ENCODE data around the gene HNRNPF.
A peak's percentile ranks its signal among the peaks of the same experiment; 100 is the strongest.

HNRNPF gene

DNA sequence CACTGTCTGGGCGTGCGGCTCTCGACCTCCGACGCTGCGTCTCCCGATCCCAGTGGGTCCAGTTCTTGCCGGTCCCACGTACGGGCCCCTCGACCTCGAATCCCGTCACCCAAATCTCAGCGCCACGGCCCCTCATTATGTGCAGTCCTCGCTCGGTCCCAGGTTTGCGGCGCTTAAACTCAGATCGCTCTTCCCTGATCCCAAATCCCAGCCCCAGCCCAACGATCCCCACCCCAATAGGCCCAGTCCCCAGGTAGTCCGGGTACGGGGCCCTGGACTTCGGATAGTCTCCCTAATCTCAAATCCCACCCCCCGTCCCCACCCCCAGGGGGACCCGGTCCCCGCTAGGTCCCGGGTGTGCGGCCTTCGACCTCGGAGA is 666 bp downstream of the HNRNPF start:
- Histone ChIP-seq H3K27ac (ENCODE audit: low read depth, low read length) (peak overlapping the region; percentile 96), H3K9me2 (replicated peaks; ENCODE audit: insufficient read depth, low read length) (no peaks in the 10 kb centered on the region), H3K9ac (ENCODE audit: low read length) (peak overlapping the region; percentile 100), H3K36me3 (ENCODE audit: low read length) (peaks cover 11% of the 10 kb centered on the region), H3K4me2 (ENCODE audit: low read depth, low read length, poor library complexity, severe bottlenecking) (peak overlapping the region; percentile 78), H3K79me2 (ENCODE audit: insufficient read depth, low read length) (peaks cover 60% of the 10 kb centered on the region), H3K4me3 (ENCODE audit: insufficient read depth, low read length, poor library complexity, severe bottlenecking) (peak overlapping the region; percentile 86), H3K27me3 (ENCODE audit: low read length) (no peaks in the 10 kb centered on the region), H3F3A (ENCODE audit: insufficient read depth) (peaks cover 37% of the 10 kb centered on the region), H4K20me1 (ENCODE audit: low read depth, low read length) (peaks cover 12% of the 10 kb centered on the region; the same call in 1 of the 2 replicates), H2AFZ (ENCODE audit: low read depth, low read length, severe bottlenecking) (no peak overlapping the region), H3K9me3 (ENCODE audit: insufficient read depth, low read length) (no peaks in the 10 kb centered on the region)
- TF ChIP-seq, protein P1, sequence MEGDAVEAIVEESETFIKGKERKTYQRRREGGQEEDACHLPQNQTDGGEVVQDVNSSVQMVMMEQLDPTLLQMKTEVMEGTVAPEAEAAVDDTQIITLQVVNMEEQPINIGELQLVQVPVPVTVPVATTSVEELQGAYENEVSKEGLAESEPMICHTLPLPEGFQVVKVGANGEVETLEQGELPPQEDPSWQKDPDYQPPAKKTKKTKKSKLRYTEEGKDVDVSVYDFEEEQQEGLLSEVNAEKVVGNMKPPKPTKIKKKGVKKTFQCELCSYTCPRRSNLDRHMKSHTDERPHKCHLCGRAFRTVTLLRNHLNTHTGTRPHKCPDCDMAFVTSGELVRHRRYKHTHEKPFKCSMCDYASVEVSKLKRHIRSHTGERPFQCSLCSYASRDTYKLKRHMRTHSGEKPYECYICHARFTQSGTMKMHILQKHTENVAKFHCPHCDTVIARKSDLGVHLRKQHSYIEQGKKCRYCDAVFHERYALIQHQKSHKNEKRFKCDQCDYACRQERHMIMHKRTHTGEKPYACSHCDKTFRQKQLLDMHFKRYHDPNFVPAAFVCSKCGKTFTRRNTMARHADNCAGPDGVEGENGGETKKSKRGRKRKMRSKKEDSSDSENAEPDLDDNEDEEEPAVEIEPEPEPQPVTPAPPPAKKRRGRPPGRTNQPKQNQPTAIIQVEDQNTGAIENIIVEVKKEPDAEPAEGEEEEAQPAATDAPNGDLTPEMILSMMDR (IDR thresholded peaks at IDR 0.05; ENCODE audit: insufficient read depth, low read length, poor library complexity, severe bottlenecking) = no peak
- TF ChIP-seq EZH2phosphoT487 (conservative IDR thresholded peaks at IDR 0.05; ENCODE audit: low read length) = no peak

GRCh38 chr10:43407576-43408330 is 1.2 kb downstream of the HNRNPF start:
- Histone ChIP-seq H3K9me3 (ENCODE audit: insufficient read depth, low read length) (no peaks in the 10 kb centered on the region), H2AFZ (ENCODE audit: low read depth, low read length, severe bottlenecking) (no peak overlapping the region), H3K36me3 (ENCODE audit: low read length) (peaks cover 13% of the 10 kb centered on the region), H3K27me3 (ENCODE audit: low read length) (no peaks in the 10 kb centered on the region), H3K27ac (ENCODE audit: low read depth, low read length) (peak overlapping the region; percentile 96), H3K4me2 (ENCODE audit: low read depth, low read length, poor library complexity, severe bottlenecking) (peak overlapping the region; percentile 78), H3K9me2 (replicated peaks; ENCODE audit: insufficient read depth, low read length) (no peaks in the 10 kb centered on the region), H4K20me1 (ENCODE audit: low read depth, low read length) (peaks cover 14% of the 10 kb centered on the region; the same call in 1 of the 2 replicates), H3K9ac (ENCODE audit: low read length) (peak overlapping the region; percentile 100), H3F3A (ENCODE audit: insufficient read depth) (peaks cover 42% of the 10 kb centered on the region), H3K79me2 (ENCODE audit: insufficient read depth, low read length) (peaks cover 65% of the 10 kb centered on the region), H3K4me3 (ENCODE audit: insufficient read depth, low read length, poor library complexity, severe bottlenecking) (peak overlapping the region; percentile 86)
- TF ChIP-seq, protein P1 (IDR thresholded peaks at IDR 0.05; ENCODE audit: insufficient read depth, low read length, poor library complexity, severe bottlenecking) = peak; percentile 23
- TF ChIP-seq EZH2phosphoT487 (conservative IDR thresholded peaks at IDR 0.05; ENCODE audit: low read length) = no peak

GRCh38 chr10:43407148-43407575 is 1.8 kb downstream of the HNRNPF start:
- TF ChIP-seq, protein P1 (IDR thresholded peaks at IDR 0.05; ENCODE audit: insufficient read depth, low read length, poor library complexity, severe bottlenecking) = no peak
- no peak for TF ChIP-seq EZH2phosphoT487 (conservative IDR thresholded peaks at IDR 0.05; ENCODE audit: low read length)
- Histone ChIP-seq H3F3A (ENCODE audit: insufficient read depth) (peaks cover 48% of the 10 kb centered on the region), H3K9me2 (replicated peaks; ENCODE audit: insufficient read depth, low read length) (no peaks in the 10 kb centered on the region), H3K9ac (ENCODE audit: low read length) (peak overlapping the region; percentile 100), H2AFZ (ENCODE audit: low read depth, low read length, severe bottlenecking) (no peak overlapping the region), H3K9me3 (ENCODE audit: insufficient read depth, low read length) (no peaks in the 10 kb centered on the region), H4K20me1 (ENCODE audit: low read depth, low read length) (peaks cover 14% of the 10 kb centered on the region; the same call in 1 of the 2 replicates), H3K36me3 (ENCODE audit: low read length) (peaks cover 13% of the 10 kb centered on the region), H3K4me2 (ENCODE audit: low read depth, low read length, poor library complexity, severe bottlenecking) (peak overlapping the region; percentile 78), H3K27ac (ENCODE audit: low read depth, low read length) (peak overlapping the region; percentile 96), H3K4me3 (ENCODE audit: insufficient read depth, low read length, poor library complexity, severe bottlenecking) (peak overlapping the region; percentile 86), H3K79me2 (ENCODE audit: insufficient read depth, low read length) (peaks cover 71% of the 10 kb centered on the region), H3K27me3 (ENCODE audit: low read length) (no peaks in the 10 kb centered on the region)
